HG03025 (cell line): ENCODE measurements around the gene KIF25.
"Not testable (repeated sequence)": the region's sequence is repeated elsewhere in the genome, so short reads cannot be mapped to it uniquely, and the experiment has no call there.

Experiments used
- ATAC-seq: cut with Tn5 transposase; IDR thresholded peaks from one replicate; pipeline ENCODE4 v1.9.1; 2021; ENCODE audit warnings: mild to moderate bottlenecking, moderate library complexity; ENCODE audit not compliant: unreplicated experiment, low FRiP score

KIF25 gene

DNA sequence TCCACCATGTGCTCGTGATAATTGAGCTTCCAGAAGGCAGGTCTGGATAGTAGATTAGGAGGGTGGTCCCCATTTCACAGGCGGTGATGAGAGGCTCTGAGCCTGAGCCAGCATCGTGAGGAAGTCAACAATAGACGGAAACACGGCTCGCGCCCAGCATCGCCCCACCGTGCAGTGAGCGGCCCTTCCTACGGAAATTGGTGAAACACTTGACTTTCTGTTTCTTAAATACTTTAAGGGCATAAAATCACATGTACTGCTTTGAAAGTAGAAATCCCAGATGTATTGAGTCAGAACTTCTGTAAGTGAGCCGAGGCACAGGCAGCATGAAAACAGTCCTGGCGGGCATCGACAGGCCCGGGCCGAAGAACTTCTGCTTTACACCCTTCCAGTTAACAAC, 4.3 kb upstream of the KIF25 start:
- ATAC-seq: no peak

DNA sequence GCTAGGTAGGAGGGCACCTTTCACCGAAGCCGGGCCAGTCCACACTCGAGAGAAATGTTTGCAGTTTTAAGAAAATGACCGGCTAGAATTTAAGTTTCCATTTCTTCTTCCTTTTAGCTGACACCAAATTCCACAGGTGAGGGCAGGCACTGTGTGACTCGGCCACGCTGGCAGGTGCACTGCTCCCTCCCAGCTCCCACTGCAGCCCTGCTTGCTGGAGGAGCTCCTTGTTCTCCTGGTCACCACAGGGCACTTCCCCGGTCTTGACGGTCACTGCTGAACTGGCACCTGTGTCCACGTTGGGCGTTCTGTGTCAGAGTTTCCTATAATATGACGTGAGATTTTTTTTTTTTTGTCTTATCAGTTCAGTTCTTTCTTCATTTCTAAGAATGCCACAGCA, 3.6 kb upstream of the KIF25 start:
- no peak for ATAC-seq

DNA sequence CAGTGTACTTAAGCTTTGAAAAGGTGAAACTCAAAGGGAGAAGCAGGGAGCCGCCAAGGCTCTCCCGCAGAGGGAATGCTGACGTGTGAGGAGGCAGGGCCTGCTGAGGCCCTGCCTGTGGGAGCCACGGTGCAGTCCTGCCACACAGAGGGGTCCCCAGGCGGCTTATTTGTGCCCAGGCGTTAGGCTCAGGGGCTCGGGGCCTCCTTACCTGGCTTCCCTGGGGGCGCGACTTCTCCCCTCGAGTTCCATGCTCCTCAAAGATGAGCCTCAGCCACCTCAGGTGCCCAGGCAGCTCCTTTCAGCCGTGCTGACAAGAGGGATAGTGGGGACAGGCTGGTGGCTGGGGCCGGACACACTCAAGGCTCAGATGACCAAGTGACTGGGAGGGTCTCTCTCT, 2.2 kb upstream of the KIF25 start:
- ATAC-seq: no peak

DNA sequence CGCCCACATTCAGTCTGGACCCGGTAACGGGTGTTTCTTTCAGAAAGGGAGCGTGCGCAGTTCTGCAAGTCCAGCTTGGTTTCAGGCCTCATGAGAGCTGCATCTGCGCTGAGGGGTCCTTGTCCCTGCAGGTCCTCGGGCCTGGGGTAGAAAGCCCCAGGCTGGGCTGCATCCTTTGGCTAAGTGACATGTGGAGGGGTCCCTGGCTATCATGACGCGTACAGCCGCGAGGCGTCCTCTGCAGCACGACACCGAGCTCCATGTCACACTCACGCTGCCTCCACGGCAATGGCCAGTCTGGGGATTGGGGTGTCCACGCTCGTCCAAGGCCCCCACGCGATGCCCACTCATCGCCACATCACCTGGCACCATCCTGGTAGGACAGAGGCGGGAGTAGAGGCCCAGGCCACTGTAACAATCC, 1.7 kb upstream of the KIF25 start:
- ATAC-seq: no peak

DNA sequence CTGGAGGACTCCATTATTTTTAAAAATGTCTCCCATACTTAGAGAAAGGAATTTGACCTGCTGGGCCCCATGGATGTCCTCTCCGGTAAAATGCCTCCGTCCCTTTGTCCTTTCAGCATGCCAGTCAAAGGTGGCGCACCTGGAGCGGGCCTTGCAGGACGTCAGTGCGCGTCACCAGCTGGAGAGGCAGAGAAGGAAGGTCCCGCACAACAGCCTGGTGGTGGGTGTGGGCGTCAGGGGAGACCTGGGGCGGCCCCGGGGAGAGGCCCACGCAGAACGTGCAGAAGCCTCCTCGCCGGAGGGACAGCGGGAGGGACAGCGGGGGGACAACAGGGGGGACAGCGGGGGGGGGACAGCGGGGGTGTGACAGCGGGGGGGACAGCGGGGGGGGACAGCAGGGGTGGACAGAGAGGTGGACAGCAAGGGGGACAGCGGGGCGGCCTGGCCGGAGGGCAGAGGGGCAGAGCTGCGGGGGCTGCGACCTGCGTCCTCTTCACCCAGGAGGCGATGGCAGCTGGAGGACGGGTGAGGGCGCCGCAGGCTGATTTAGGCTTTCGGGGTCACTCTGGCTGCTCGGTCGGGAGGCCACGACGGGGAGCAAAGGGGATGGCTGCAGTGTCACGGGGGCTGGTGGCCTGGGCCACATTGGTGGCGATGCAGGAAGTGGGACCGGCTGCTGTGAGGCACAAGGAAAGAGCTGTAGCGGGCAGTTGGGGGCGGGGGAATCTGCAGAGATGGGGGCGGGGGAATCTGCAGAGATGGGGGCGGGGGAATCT, 859 bp upstream of the KIF25 start:
- no peak for ATAC-seq

DNA sequence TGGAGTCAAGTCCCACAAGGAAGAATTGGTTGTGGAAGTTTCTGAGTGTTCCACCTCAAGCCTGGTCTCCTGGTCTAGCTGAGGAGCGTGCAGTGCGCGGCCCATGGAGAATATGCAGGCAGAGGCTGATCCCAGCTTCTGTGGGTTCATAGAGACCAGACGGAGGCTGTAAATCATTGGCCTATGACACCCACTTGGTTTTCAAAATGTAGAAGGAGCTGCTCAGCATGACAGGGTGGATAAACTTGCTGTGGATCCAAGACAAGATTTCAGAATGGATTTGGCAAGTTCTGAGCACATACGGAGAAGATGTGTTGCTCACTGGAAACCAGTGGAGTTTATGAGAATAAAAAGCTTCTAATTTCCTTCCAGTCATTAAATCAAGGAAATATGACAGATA, 744 bp downstream of the KIF25 start:
- ATAC-seq: no peak

DNA sequence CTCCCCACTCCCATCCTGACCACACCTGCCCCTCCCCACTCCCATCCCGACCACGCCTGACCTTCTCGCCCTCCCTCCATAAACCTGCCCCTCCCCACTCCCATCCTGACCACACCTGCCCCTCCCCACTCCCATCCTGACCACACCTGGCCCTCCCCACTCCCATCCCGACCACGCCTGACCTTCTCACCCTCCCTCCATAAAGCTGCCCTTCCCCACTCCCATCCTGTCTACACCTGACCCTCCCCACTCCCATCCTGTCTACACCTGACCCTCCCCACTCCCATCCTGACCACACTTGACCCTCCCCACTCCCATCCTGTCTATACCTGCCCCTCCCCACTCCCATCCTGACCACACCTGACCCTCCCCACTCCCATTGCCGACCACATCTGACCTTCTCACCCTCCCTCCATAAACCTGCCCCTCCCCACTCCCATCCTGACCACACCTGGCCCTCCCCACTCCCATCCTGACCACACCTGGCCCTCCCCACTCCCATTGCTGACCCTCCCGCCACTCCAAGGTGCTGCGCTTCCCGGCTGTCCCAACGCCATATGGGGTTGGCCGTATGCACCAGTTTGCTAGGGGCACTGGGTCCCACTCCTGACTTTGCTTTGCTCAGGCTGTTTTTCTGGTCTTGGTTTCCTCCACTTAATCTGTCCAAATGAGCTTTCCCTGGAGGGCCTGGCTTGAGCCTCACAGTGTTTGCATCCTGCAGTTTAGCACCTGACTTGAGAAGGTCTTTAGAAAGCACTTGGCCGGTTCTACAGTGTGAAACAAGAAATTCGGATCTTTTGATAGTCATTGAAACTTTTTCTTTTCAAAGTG, 2.9 kb downstream of the KIF25 start:
- no peak for ATAC-seq

DNA sequence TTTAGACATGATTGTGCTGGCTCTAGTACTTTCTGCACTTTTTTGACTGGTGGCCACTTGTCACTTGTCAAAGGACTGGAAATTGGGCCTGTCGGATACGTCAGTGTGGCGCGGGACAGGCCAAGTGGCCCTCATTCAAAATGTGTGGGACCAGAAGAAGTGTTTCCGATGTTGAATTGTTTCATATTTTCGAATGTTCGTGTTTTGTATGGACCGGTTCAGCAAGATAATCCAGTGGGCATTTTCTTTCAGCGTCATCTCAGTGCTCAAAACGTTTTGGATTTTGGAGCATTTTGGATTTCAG, 3.5 kb downstream of the KIF25 start:
- ATAC-seq: no peak

DNA sequence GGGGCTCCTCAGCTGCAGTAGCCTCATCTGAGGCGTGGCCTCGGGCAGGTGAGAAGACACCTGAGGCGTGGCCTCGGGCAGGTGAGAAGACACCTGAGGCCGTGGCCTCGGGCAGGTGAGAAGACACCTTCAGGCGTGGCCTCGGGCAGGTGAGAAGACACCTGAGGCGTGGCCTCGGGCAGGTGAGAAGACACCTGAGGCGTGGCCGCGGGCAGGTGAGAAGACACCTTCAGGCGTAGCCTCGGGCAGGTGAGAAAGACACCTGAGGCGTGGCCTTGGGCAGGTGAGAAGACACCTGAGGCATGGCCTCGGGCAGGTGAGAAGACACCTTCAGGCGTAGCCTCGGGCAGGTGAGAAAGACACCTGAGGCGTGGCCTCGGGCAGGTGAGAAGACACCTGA, 4.0 kb downstream of the KIF25 start:
- not testable (repeated sequence) for ATAC-seq

DNA sequence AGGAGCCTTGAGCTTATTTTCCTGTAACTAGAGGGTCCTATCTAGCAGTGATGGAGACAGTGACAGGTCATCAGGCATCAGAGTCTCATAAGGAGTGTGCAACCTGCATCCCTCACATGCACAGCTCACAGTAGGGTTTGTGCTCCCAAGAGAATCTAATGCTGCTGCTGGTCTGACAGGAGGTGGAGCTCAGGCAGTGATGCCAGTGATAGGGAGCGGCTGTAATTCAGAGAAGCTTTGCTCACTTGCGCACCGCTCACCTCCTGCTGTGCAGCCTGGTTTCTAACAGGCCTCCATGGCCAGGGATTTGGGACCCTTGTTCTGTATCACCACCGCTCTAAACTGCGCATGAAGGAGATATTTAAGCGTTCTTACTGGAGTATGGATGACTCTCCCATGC, 5.3 kb downstream of the KIF25 start:
- ATAC-seq: no peak

DNA sequence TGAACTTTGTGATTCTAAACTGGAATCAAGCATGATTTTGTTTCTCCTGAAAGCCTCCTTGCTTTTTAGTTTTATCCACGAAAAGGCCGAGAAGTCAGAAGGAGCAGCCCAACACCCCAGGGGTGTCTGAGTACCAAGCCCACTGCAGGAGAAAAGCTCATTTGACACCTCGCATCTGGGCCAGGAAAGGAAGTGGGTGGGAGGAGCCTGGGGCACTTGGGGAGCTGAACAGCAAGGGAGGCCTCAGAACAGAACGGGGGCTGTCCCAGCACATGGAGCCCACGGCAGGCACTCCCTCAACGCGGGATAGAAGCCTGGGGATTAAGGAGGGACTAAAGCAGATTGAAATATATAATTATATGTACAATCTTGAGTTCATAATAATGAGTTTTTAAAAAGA, 6.6 kb downstream of the KIF25 start:
- ATAC-seq: no peak

DNA sequence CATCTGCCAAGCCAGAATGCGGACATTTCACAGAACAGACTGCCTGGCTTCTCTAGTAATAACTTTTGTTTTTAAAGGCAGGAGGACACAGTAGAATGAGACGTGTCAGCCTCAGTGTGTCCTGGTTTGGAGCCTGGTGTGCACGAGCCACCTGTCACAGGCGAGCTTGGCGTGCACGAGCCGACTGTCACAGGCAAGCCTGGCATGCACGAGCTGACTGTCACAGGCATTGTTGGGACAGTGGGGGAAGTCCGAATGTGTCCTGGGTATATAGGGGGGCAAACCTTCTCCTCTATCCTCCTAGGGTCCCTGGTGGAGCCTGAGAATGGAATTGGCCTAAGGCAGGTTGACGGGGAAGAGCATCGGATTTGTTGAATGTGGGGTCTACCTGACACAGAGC, 7.5 kb downstream of the KIF25 start:
- ATAC-seq: no peak

DNA sequence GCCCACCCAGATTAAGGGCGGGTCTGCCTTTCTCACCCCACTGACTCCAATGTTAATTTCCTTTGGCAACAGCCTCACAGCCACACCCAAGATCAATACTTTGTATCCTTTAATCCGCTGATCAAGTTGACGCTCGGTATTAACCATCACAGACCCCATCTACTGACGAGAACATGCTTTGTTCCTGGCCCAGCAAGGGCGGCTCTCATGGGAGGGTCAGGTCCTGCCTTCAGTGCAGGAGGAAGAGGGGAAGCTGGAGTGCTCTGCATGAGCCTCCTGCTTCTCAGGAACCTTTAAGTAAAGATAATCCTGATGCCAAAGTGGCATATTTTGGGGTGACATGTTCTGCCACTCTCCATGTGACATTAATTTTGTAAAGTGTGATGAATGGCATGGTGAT, 8.3 kb downstream of the KIF25 start:
- no peak for ATAC-seq

DNA sequence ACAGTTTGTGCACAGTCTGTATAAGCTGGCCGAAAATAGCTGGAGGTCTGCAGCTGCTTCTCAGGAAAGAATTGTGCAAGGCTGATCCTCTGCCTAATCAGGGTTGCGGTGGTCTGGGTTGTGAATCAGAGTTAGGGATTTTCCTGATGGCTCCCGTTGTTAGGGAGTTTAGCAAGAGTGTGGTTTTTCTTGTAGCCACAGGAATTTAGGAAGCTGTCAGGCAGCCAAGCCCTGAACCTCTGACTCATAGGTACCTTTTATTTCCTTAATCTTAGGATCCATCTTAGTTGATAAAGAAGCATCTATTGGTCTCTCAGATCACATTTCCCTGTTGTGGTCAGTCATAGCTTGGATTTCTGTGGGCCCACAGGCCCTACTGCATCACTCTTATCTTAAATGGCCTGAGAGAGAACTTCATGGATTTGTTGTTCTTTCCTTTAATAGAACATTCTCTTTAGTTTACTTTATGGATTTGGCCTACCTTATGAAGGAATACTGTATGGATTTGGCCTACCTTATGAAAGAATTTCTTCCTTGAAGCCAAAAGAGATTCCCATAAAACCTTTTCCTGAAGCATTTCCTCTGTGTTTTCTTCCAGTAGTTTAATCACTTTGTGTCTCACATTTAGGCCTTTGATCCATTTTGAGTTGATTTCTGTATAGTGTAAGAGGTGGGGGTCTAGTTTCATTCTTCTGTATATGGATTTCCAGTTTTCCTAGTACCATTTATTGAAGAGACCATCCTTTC, 10.3 kb downstream of the KIF25 start:
- ATAC-seq: no peak

DNA sequence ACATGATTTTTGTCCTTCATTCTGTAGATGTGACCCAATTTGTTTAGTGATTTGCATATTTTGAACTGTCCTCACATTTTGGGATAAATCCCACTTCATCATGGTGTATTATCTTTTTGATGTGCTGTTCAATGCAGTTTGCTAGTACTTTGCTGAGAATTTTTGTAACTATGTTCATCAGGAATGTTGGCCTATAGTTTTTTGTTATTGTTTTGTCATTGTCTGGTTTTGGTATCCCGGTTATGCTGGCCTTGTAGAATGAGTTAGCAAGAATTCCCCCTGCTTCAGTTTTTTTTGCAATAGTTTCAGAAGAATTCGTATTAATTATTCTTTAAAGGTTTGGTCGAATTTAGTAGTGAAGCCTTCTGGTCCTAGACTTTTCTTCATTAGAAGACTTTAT, 11.9 kb downstream of the KIF25 start:
- ATAC-seq: no peak

DNA sequence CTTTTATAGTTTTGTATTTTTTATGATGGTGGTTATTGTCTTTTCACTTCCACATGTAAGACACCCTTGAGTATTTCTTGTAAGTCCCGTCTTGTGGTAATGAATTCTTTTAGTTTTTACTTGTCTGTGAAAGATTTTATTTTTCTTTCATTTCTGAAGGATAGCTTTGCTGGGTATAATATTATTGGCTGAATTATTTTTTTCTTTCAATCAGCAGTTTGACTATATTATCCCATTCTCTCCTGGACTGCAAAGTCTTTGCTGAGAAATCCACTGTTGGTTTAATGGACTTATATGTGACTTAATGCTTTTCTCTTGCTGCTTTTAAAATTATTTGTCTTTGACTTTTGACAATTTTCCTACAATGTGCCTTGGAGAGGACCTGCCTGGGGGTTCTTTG, 13.8 kb downstream of the KIF25 start:
- ATAC-seq: no peak

DNA sequence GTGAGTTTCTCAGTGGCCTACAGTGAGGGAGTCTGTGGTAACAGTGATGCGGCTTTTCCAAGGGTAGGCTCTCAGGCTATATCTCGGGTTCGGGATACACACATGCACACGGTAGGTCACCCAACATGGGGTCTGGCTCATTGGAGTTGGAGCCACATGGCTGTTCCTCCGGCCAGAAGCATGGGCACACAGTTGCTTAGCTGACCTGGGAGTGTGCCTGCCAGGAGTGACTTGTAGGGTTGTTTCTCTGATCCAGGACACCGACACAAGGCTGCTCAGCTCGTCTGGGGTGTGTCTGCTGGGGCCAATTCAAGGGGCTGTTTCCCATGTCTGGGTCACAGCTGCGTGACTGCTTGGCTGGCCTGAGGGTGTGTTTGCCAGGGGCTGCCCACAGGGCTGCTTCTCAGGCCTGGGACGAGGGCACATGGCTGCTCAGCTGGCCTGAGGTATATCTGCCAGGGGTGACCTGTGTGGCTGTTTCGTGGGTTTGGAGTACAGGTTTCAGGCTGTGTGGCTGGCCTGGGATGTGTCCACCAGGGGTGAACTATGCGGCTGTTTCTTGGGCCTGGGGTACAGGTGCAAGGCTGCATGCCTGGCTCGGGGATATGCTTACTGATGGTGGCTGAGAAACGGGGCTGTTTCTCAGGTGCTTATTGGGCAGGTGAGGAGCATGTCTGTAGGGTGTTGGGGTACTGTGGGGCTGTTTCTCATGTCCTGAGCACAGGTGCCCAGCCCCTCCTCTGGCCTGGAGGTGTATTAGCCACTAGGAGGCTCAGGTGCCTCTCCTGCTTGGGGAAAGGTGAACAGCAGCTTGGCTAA, 15.2 kb downstream of the KIF25 start:
- no peak for ATAC-seq

DNA sequence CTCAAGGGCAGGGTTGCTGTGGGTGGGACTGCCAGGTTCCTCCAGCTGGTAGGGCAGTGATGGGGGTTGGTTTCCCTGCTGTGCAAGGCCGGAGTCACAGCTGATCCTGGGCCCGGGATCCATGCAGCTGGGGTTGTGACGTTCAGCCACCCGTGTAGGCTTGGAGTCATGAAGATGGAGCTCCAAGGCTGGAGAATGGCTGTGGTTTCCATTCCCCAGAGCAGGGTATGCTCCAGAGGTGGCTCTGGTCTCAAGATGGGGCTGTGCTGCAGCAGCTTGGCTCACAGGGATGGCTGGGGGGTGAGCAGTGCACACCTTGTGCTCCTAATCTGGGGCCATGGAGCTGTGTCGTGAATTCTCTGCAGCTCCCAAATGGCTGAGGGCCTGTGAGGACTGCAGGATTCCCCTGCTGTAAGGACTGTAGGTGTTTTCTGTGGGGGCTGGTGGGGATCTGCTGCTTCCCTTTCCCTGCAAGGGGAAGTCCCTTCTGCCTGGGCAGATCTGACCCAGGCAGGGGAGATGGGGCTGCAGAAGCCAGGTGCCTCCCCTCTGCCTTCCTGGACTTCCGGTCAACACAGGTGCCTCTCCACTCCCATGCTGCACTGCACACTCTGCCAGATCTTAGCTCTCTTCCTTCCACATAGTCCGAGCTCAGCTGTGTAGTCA, 15.9 kb downstream of the KIF25 start:
- ATAC-seq: no peak

DNA sequence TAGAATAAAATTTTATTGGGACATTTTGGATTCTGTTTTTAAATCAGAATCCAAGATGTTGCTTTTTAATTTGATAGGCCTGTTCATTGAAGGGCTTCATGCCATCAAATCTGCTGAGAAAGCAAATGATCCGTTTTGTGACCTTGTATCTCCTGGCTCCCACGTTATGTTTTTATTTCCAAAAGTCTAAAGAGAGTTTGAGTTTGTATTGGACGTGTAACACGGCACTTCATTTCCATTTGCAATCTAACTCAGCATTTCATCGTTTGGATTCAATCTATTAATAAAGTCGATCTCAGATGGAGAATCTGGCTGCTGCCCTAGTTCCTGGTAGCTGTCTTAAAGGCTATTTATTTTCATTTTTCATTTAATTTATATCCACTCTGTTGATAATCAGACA, 17.0 kb downstream of the KIF25 start:
- no peak for ATAC-seq

DNA sequence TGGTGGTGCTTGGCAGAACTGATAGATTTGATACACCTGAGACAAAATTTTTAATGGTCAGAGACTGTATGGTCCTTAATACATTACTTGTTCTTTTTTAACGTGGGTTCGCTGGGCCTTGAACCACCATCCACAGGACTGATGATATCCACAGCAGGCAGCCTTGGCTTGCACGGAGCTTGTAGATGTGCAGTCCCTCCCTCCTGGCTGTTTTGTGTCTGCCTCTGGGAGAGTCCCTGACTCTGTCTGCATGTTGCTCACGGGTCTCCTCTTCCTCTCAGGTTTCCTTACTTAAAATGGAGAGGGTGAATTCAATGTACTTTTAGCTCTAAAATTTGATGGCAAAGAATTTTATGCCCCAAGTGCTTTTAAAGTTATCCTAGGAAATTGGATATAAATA, 17.5 kb downstream of the KIF25 start:
- no peak for ATAC-seq
